PC-9 (cell line): ENCODE results near the gene RTN1. TPM values are rescaled to one million over a fixed set of nuclear protein-coding genes. Genes with fewer than 3 reads are reported as not detected.

Experiments used
- BruUV-seq: library from RNA; stranded (reverse); fragments of 400-500 nt; replicated peaks from 2 replicates; lab custom pipeline; 2021; lab: Mats Ljungman, UMichigan
- CTCF ChIA-PET: fragments of 300-600 bp; sonication (Branson Sonifier 250); formaldehyde crosslinking; loops from one replicate; lab custom pipeline; 2022; ENCODE audit warnings: antibody characterized with exemption; lab: Charles Lee
- POLR2A ChIA-PET: fragments of 300-600 bp; sonication (Branson Sonifier 250); formaldehyde crosslinking; loops from one replicate; lab custom pipeline; 2022; ENCODE audit warnings: antibody characterized with exemption; ENCODE audit not compliant: unreplicated experiment; lab: Charles Lee
- DNase-seq, 2 experiments: peaks; one replicate each; pipeline versions ENCODE4 v3.0.0 to v3.0.0-alpha.2; 2015 to 2022; ENCODE audit warnings: mixed read lengths in 1 of 2
- H2AFZ ChIP-seq: fragments of 200-600 bp; sonication (generic); 2 replicates; pipeline ENCODE4 v1.8.1; 2017; ENCODE audit warnings: antibody characterized with exemption
- H3F3A ChIP-seq: fragments of 200-600 bp; sonication (generic); 2 replicates; pipeline ENCODE4 v1.8.1; 2017; ENCODE audit warnings: antibody characterized with exemption, mild to moderate bottlenecking, low read depth; ENCODE audit not compliant: insufficient read depth
- H3K27ac ChIP-seq: fragments of 200-600 bp; sonication (generic); 2 replicates; pipeline ENCODE4 v1.6.1; 2016; ENCODE audit warnings: mixed run types
- H3K27me3 ChIP-seq: fragments of 200-600 bp; sonication (generic); 2 replicates; pipeline ENCODE4 v1.6.1; 2016; ENCODE audit warnings: low read depth, mixed run types; ENCODE audit not compliant: insufficient read depth
- H3K36me3 ChIP-seq: fragments of 200-600 bp; sonication (generic); 2 replicates; pipeline ENCODE4 v1.6.1; 2016; ENCODE audit warnings: low read depth, mixed run types
- H3K4me1 ChIP-seq: fragments of 200-600 bp; sonication (generic); replicated peaks from 2 replicates; pipeline ENCODE4 v1.6.1; 2016; ENCODE audit warnings: mixed run types; ENCODE audit not compliant: insufficient read depth
- H3K4me2 ChIP-seq: fragments of 200-600 bp; sonication (generic); 2 replicates; pipeline ENCODE4 v1.6.1; 2017; ENCODE audit warnings: mixed run types
- H3K4me3 ChIP-seq: fragments of 200-600 bp; sonication (generic); 2 replicates; pipeline ENCODE4 v1.6.1; 2016; ENCODE audit warnings: mixed run types
- H3K79me2 ChIP-seq: fragments of 200-600 bp; sonication (generic); 2 replicates; pipeline ENCODE4 v1.6.1; 2017; ENCODE audit warnings: low read depth, mixed run types
- H3K9me2 ChIP-seq: fragments of 200-600 bp; sonication (generic); 2 replicates; pipeline ENCODE4 v1.8.1; 2017; ENCODE audit warnings: mild to moderate bottlenecking; ENCODE audit not compliant: insufficient read depth
- H3K9me3 ChIP-seq: fragments of 200-600 bp; sonication (generic); 2 replicates; pipeline ENCODE4 v1.8.1; 2016; ENCODE audit warnings: low read depth; ENCODE audit not compliant: insufficient read depth
- H4K20me1 ChIP-seq: fragments of 200-600 bp; sonication (generic); 2 replicates; pipeline ENCODE4 v1.8.1; 2017; ENCODE audit not compliant: insufficient read depth
- CTCF ChIP-seq: fragments of 200-600 bp; sonication (generic); conservative IDR thresholded peaks from 2 replicates; pipeline ENCODE4 v1.6.1; 2017; ENCODE audit warnings: mixed run types, antibody characterized with exemption, mild to moderate bottlenecking, moderate library complexity
- EZH2 ChIP-seq: fragments of 200-600 bp; sonication (generic); IDR thresholded peaks from 2 replicates; pipeline ENCODE4 v1.8.0; 2017; ENCODE audit warnings: antibody characterized with exemption, low read depth
- intact Hi-C: fragments of 100-400 bp; cut with micrococcal nuclease; formaldehyde crosslinking; loops from one replicate; pipeline ENCODE4 v1.10.0; 2022; ENCODE audit not compliant: unreplicated experiment
- total RNA-seq: library from RNA; stranded (reverse); gene quantifications from 2 replicates; pipeline ENCODE4 v1.2.3, GENCODE V29; 2021

The RTN1 gene
- total RNA-seq, 1 experiment from 2014 or later: not detected

DNA sequence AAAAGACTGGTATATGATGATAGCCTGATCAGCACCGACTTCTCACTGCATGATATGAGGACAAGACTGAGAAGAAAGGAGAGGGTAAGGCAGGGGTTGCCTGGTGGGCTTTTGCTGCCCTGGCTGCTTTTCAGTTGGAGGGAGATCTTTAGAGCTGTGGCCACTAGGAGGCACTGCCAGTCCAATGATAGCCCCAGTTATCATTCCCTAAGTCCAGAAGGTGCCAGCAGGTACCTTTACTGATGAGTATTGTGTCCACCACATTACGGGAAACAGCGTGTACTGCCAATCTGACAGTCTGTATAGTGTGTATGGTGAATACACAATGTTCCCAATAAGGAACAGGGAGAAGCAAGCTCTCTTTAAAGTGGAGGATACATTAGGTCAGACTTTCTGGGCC, 238.2 kb downstream of the RTN1 start:
- ChIA-PET POLR2A (no interaction called here), CTCF (no interaction called here)
- TF ChIP-seq CTCF: peak; percentile 68
- TF ChIP-seq EZH2: no peak
- Histone ChIP-seq H3K4me2 (no peak overlapping the region), H3K9me2 (no peaks in the 10 kb centered on the region), H3K36me3 (no peaks in the 10 kb centered on the region), H3K9me3 (0 out of 2 replicates have a peak, but pooled peaks cover 2% of the 10 kb centered on the region), H3K79me2 (no peaks in the 10 kb centered on the region), H3K4me3 (no peak overlapping the region), H3K27ac (no peak overlapping the region), H3F3A (no peaks in the 10 kb centered on the region), H3K4me1 (no peaks in the 10 kb centered on the region), H4K20me1 (no peaks in the 10 kb centered on the region), H3K27me3 (no peaks in the 10 kb centered on the region; the same call in 1 of the 2 replicates), H2AFZ (no peak overlapping the region)
- DNase-seq: no peak
- intact Hi-C loops: no loop called here
- BruUV-seq: no TSS peak

GRCh38 chr14:59631237-59631636, 239.3 kb downstream of the RTN1 start:
- H3K4me3 ChIP-seq: no peak overlapping the region
- H3K36me3 ChIP-seq: no peaks in the 10 kb centered on the region
- no peaks in the 10 kb centered on the region for H3K9me2 ChIP-seq
- no TSS peak for BruUV-seq
- POLR2A ChIA-PET: no interaction called here
- H3K27me3 ChIP-seq: no peaks in the 10 kb centered on the region; the same call in 1 of the 2 replicates
- no peaks in the 10 kb centered on the region for H3K79me2 ChIP-seq
- peak; percentile 28; the same call in 1 of the 2 replicates for TF ChIP-seq CTCF
- TF ChIP-seq EZH2: no peak
- no peak overlapping the region for H3K4me2 ChIP-seq
- no peaks in the 10 kb centered on the region for H3K4me1 ChIP-seq
- H3F3A ChIP-seq: no peaks in the 10 kb centered on the region
- no peaks in the 10 kb centered on the region for H4K20me1 ChIP-seq
- no peak for DNase-seq
- H3K27ac ChIP-seq: no peak overlapping the region
- intact Hi-C loops: loop anchor here (2.0 kb wide), 1 partner anchor 554 kb away; no protein-coding TSS in a partner anchor
- no peak overlapping the region for H2AFZ ChIP-seq
- H3K9me3 ChIP-seq: no peaks in the 10 kb centered on the region
- CTCF ChIA-PET: no interaction called here

GRCh38 chr14:59630288-59630963, 240.2 kb downstream of the RTN1 start:
- Histone ChIP-seq H3K9me2 (no peaks in the 10 kb centered on the region), H3K9me3 (no peaks in the 10 kb centered on the region), H2AFZ (no peak overlapping the region), H3F3A (no peaks in the 10 kb centered on the region), H3K4me3 (no peak overlapping the region), H3K27me3 (no peaks in the 10 kb centered on the region; the same call in 1 of the 2 replicates), H3K36me3 (no peaks in the 10 kb centered on the region), H3K79me2 (no peaks in the 10 kb centered on the region), H3K27ac (no peak overlapping the region), H4K20me1 (no peaks in the 10 kb centered on the region), H3K4me2 (no peak overlapping the region), H3K4me1 (no peaks in the 10 kb centered on the region)
- BruUV-seq: no TSS peak
- intact Hi-C loops: loop anchor here (2.0 kb wide), 1 partner anchor 554 kb away; no protein-coding TSS in a partner anchor
- TF ChIP-seq EZH2: no peak
- TF ChIP-seq CTCF: no peak
- CTCF ChIA-PET: no interaction called here
- no peak for DNase-seq
- POLR2A ChIA-PET: no interaction called here
